HT-29 (cell line): ENCODE results near the gene TTL. TPM values are rescaled to one million over a fixed set of nuclear protein-coding genes. Genes with fewer than 3 reads are reported as not detected.
"Not testable (repeated sequence)": the region's sequence is repeated elsewhere in the genome, so short reads cannot be mapped to it uniquely, and the experiment has no call there.

Experiments used
- DNase-seq: peaks from one replicate; pipeline ENCODE4 v3.0.0-alpha.2; 2015; ENCODE audit warnings: low spot score
- total RNA-seq: library from RNA; depleted of rRNA; stranded (reverse); fragments of >200 nt; shearing (Covaris generic); gene quantifications from 2 replicates; pipeline ENCODE4 v1.2.3, GENCODE V29; 2014; rRNA removed

The TTL gene
- 9.4 and 10.4 TPM in 2 replicates for total RNA-seq

DNA sequence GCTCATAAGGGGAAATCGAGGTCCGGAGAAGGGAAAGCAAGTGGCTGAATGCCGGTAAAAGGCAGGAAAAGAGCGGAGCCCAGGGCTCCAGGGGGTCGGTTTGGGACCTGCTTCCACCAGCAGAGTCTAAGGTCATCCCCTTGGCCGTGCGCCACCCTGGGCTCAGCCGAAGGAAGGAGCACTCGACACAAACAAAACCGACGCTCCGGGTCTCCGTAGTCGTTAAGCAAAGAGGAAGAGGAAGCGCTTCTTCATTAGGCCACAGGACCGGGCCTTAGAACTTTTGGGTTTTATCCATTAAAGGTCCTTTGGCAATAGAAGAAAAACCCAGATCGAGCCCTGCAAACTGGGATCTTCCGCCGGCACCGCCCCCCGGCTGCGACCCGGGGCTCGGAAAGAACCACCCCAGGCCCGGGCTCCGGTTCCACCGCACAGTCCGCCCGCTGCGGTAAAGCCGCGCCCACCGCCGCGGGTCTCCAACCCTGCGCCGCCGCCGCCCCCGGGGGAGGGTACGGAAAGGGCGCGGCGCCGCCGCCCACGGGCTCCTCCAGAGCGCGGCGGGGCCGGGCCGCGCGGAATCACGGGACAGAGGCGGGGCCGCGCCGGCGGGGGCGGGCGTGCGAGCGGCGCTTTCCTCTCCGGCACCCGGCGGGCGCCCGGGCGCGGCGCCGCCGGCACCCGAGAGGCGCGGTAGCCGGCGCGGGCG is at the start of gene TTL:
TTL (plus strand) TSS at position 629 of the 706 bp plus-strand sequence. CDS start 189 bp downstream, outside the sequence.
- DNase-seq, result peak; percentile 74

DNA sequence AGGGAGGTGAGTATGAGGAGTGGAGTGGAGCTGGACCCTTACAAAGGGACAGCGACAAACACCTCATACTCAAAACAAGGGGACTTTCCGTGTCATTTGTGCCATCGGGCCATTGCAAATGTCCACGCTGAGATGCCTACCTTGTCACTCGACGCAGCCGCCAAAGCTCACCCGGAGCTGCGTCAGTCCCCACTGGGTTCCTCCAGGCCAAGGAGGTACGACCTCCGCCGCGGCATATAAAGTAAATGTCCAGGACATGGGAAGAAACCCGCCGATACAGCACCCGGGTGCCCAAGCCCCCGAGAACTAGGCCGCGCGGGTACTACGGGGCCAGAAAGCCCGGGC is 49.6 kb upstream of the TTL start:
- DNase-seq, result not testable (repeated sequence)

DNA sequence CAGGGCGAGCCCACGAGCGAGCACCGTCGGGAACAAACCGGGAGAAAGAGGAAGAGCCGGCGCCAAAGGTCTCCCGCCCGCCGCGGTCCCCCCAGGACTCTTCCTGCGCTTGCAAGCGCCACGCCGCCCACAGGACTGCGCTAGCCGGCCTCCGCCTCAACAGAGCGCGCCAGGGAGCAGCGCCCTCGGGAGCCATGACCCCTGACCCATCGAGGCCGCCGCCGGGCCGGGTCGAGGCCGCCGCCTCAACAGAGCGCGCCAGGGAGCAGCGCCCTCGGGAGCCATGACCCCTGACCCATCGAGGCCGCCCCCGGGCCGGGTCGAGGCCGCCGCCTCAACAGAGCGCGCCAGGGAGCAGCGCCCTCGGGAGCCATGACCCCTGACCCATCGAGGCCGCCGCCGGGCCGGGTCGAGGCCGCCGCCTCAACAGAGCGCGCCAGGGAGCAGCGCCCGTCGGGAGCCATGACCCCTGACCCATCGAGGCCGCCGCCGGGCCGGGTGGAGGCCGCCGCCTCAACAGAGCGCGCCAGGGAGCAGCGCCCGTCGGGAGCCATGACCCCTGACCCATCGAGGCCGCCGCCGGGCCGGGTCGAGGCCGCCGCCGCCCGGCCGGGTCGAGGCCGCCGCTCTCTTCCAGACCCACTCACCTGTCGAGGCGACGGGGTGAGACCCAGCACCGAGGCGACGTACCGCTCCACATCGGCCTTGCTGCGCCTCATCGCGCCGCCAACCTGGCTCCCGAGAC is 49.0 kb upstream of the TTL start:
- peak; percentile 14 for DNase-seq

- peak; percentile 80 for DNase-seq
These were observed 48.5 kb upstream of the TTL start, which contains the start of gene RGPD8 for GRCh38 chr2:112433480-112433879. Gene RGPD8 (minus strand): TSS chr2:112433645. CDS start chr2:112433453, 192 bp downstream.

DNA sequence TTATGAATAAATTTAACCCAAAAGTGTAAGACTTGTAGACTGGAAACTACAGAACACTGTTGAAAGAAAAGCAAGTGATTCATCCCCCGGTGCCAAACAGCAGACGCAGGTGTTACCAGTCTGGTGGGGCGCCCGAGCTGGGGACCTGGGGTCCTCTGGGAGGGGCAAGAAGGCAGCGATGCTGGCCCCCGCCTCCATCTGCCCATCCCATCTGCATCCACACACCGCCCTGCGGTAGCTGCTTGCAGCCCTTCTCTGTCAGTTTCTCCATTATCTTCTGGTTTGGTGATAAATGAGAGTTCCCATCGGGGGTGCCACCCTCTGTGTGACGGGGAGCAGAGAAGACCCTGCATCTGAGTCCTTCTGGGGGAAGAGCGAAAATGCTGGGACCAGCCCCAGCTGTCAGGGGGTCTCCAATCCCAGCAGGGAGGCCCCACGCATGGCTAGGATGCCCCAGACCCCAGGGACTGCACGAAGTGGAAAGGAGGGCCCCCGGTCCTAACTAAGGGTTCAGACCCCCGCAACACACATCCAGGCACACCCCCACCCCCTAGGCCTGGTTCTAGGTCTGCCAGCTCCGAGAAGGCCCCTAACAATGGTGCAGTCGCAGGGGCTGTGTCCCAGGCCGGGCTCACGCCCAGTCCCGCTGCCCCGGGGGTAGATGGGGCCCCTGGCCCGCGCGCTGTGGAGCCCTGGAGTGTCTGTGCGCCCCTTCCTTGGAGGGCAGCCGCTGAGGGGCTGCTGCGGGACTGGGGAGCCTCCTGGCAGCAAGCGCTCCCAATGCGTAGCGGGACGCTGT is 47.8 kb upstream of the TTL start:
- no peak for DNase-seq

DNA sequence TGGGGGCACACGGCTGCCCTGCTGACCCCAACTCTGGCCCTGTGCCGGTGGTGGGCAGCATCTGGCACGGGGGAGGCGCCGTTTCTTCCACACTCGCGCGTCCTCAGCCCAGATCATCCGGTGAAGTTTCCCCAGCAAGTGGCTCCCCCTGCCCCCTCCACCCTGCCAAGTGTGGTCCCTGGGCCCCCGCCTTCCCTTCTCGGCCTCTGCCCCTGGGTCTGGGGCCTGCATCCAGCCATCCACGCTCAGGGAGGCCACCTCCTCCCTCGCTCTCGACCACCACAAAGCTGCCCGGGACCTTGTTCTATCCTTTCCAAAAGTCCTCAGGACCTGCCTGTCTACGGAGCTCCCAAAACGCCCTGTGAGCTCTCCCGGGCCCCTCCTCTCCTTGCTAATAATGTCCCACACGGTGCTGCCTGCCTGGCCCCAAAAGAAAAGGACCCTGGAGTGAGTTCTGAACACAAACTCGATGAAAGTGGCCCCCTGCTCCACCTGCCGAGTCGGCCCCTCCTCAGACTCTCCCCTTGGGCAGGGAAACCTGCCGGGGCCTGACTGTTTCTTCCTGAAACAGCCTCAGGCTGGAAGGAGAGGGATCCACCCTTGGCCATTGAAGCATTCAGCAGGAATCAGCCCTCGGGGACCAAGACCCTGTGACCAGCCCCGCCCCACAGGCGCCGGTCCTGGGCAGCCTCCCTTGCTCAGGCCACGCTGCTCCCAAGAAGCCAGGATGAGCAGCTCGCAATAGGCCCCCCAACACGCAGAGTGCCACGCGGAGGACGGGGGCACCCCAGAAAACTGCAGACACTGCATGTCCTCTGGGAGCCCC is 46.9 kb upstream of the TTL start:
- DNase-seq, result not testable (repeated sequence)

GRCh38 chr2:112435716-112436431 is 46.1 kb upstream of the TTL start:
- DNase-seq, result not testable (repeated sequence)

- DNase-seq, result not testable (repeated sequence)
These were observed 45.0 kb upstream of the TTL start for GRCh38 chr2:112436993-112437392.

DNA sequence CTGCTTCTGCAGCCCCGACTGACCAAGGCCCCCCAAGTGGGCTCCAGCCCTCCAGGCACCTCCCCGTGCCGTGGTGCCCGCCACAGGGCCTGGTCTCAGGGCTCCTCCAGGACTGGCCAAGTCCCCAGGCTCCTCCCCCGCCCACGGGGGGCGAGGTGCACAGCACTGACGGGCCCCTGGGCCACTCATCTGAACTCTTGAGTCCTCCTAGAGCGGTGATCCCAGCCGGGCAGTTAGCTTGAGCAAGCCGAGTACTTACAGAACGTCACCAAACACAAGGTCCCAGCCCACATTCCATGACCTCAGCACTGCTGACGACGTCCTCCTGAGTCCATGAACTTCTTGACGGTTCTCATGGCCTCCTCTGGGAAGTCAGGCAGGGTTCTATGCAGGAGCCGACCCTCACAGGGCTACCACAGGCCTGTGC is 44.5 kb upstream of the TTL start:
- not testable (repeated sequence) for DNase-seq

GRCh38 chr2:112438603-112439261 is 43.2 kb upstream of the TTL start:
- DNase-seq, result not testable (repeated sequence)

DNA sequence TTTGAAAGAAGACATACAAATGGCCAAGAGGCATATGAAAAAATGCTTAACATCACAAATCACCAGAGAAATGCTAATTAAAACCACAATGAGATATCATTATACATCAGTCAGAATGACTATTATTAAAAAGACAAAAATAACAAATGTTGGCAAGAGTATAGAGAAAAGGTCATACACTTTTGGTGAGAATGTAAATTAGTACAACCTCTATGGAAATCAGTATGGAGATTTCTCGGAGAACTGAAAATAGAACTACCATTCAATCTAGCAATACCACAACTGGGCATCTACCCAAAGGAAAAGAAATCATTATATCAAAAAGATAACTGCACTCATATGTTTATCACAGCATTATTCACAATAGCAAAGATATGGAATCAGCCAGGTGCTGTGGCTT is 37.7 kb upstream of the TTL start:
- not testable (repeated sequence) for DNase-seq

GRCh38 chr2:112449854-112450253 is 32.1 kb upstream of the TTL start:
- no peak for DNase-seq

DNA sequence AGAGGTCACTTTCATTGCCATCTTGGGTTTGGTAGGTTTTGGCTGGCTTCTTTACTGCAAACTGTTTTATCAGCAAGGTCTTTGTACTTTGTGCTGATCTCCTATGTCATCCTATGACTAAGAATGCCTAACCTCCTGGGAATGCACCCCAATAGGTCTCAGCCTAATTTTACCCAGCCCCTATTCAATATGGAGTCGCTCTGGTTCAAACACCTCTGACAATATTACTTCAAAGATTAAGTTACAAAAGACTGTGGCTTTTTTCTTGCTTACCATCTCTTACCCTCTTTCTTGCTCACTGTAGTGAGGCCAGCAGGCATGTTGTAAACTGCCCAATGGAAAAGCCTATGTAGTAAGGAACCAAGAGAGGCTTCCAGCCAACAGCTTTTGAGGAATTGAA is 30.6 kb upstream of the TTL start:
- DNase-seq, result no peak

GRCh38 chr2:112454586-112454985 is 27.4 kb upstream of the TTL start:
- no peak for DNase-seq

- DNase-seq, result no peak
These were observed 22.6 kb upstream of the TTL start for GRCh38 chr2:112459372-112459771.

- no peak for DNase-seq
These were observed 19.8 kb upstream of the TTL start for GRCh38 chr2:112462178-112462577.

DNA sequence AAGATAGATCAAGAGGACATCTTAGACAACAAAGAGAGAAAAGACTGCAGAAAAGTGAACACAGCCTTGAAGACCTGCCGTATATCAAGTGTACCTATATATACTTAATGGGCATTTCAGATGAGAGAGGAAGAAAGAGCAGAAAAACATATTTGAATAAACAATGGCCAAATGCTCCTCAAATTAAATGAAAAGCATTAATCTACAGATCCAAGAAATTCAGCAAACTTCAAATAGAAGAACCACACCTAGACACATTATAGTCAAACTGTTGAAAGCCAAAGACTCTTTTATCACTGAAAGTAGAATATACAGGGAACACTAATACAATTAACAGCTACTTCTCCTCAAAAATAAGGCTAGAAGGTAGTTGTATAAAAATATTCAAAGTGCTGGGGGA is 18.7 kb upstream of the TTL start:
- no peak for DNase-seq

GRCh38 chr2:112465382-112465781 is 16.6 kb upstream of the TTL start:
- DNase-seq, result peak; percentile 7

- no peak for DNase-seq
These were observed 9.3 kb upstream of the TTL start for GRCh38 chr2:112472547-112473263.
